ENCODE measurements around the gene C6orf47. TPM values are rescaled to one million over a fixed set of nuclear protein-coding genes. Genes with fewer than 3 reads are reported as not detected.

Gene C6orf47
- total and polyA plus RNA-seq, 2 of the 13 experiments (the other 11 are each of a cell fraction or from before 2014, with no cell fraction given) = 1.7 to 18.1 TPM

GRCh38 chr6:31660381-31661261, at the start of gene C6orf47 (continued):
- TF ChIP-seq PBX2 (CRISPR knock-in tag; IDR thresholded peaks at IDR 0.05) (no peak), MIXL1 (CRISPR knock-in tag; IDR thresholded peaks at IDR 0.05) (0 out of 2 replicates have a peak, but pooled peaks have one; percentile 42), ZNF530 (CRISPR knock-in tag; IDR thresholded peaks at IDR 0.05; ENCODE audit: low read depth) (0 out of 2 replicates have a peak, but pooled peaks have one; percentile 5), ZMYM2 (CRISPR knock-in tag; IDR thresholded peaks at IDR 0.05) (no peak), FOXJ3 (CRISPR knock-in tag; IDR thresholded peaks at IDR 0.05; ENCODE audit: borderline replicate concordance) (peak; percentile 24; the same call in 1 of the 2 replicates), KIAA2018 (CRISPR knock-in tag; IDR thresholded peaks at IDR 0.05; ENCODE audit: borderline replicate concordance) (peak; percentile 53; the same call in 1 of the 2 replicates), ATF7-NPFF (CRISPR knock-in tag; IDR thresholded peaks at IDR 0.05; ENCODE audit: low read depth) (peak; percentile 82; the same call in 1 of the 2 replicates), HIC2 (CRISPR knock-in tag; IDR thresholded peaks at IDR 0.05; ENCODE audit: low read depth) (no peak), ZNF446 (CRISPR knock-in tag; IDR thresholded peaks at IDR 0.05) (no peak; the same call in none of the 2 replicates), ZFP36L1 (CRISPR knock-in tag; IDR thresholded peaks at IDR 0.05) (peak; percentile 82; the same call in 1 of the 2 replicates), AKAP8 (CRISPR knock-in tag; IDR thresholded peaks at IDR 0.05) (peak; percentile 99)
- TF ChIP-seq, protein P1, sequence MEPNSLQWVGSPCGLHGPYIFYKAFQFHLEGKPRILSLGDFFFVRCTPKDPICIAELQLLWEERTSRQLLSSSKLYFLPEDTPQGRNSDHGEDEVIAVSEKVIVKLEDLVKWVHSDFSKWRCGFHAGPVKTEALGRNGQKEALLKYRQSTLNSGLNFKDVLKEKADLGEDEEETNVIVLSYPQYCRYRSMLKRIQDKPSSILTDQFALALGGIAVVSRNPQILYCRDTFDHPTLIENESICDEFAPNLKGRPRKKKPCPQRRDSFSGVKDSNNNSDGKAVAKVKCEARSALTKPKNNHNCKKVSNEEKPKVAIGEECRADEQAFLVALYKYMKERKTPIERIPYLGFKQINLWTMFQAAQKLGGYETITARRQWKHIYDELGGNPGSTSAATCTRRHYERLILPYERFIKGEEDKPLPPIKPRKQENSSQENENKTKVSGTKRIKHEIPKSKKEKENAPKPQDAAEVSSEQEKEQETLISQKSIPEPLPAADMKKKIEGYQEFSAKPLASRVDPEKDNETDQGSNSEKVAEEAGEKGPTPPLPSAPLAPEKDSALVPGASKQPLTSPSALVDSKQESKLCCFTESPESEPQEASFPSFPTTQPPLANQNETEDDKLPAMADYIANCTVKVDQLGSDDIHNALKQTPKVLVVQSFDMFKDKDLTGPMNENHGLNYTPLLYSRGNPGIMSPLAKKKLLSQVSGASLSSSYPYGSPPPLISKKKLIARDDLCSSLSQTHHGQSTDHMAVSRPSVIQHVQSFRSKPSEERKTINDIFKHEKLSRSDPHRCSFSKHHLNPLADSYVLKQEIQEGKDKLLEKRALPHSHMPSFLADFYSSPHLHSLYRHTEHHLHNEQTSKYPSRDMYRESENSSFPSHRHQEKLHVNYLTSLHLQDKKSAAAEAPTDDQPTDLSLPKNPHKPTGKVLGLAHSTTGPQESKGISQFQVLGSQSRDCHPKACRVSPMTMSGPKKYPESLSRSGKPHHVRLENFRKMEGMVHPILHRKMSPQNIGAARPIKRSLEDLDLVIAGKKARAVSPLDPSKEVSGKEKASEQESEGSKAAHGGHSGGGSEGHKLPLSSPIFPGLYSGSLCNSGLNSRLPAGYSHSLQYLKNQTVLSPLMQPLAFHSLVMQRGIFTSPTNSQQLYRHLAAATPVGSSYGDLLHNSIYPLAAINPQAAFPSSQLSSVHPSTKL (CRISPR knock-in tag; IDR thresholded peaks at IDR 0.05) = peak; percentile 65

All from HepG2 (cell line).